GM23248 (cell line): Measurements from ENCODE around the gene CHKB.

ENCODE experiments used
- EZH2 ChIP-seq: fragments of 200-600 bp; sonication (generic); IDR thresholded peaks from 2 replicates; pipeline ENCODE4 v1.6.1; 2018; ENCODE audit warnings: antibody characterized with exemption, mild to moderate bottlenecking; ENCODE audit not compliant: insufficient read depth, poor library complexity, severe bottlenecking
- EZH2phosphoT487 ChIP-seq: fragments of 200-600 bp; sonication (generic); IDR thresholded peaks from 2 replicates; pipeline ENCODE4 v1.6.1; 2018; ENCODE audit warnings: antibody characterized with exemption, moderate library complexity, mild to moderate bottlenecking, low read depth; ENCODE audit not compliant: insufficient read depth

GRCh38 chr22:50567721-50568252 is 14.9 kb downstream of the CHKB start:
- TF ChIP-seq EZH2phosphoT487 = no peak
- no peak for TF ChIP-seq EZH2
